HG03558 (cell line): ENCODE data around the gene UPF2.
A peak's percentile ranks its signal among the peaks of the same experiment; 100 is the strongest.
"Not testable (repeated sequence)": the region's sequence is repeated elsewhere in the genome, so short reads cannot be mapped to it uniquely, and the experiment has no call there.

Experiments used
- ATAC-seq: cut with Tn5 transposase; IDR thresholded peaks from one replicate; pipeline ENCODE4 v1.9.1; 2021; ENCODE audit warnings: moderate number of reproducible peaks; ENCODE audit not compliant: unreplicated experiment; ENCODE audit errors: extremely low read depth

The UPF2 gene

GRCh38 chr10:12042797-12043651 lies at the start of gene UPF2:
TSS of gene UPF2 (minus strand) at chr10:12042809. CDS start at chr10:12035423, 7,386 bp downstream.
- ATAC-seq = peak; percentile 27

GRCh38 chr10:12091421-12091820 lies 48.8 kb upstream of the UPF2 start:
- ATAC-seq = no peak

- ATAC-seq = no peak
Observed at GRCh38 chr10:12088919-12089318, 46.3 kb upstream of the UPF2 start.

- no peak for ATAC-seq
Observed at GRCh38 chr10:12081879-12082557, 39.4 kb upstream of the UPF2 start.

- no peak for ATAC-seq
Observed at GRCh38 chr10:12081470-12081869, 38.9 kb upstream of the UPF2 start.

GRCh38 chr10:12077580-12078180 lies 35.1 kb upstream of the UPF2 start:
- no peak for ATAC-seq

GRCh38 chr10:12073526-12073925 lies 30.9 kb upstream of the UPF2 start:
- no peak for ATAC-seq

- not testable (repeated sequence) for ATAC-seq
Observed at GRCh38 chr10:12071441-12071840, 28.8 kb upstream of the UPF2 start.

GRCh38 chr10:12068449-12069269 lies 26.1 kb upstream of the UPF2 start, which contains the start of gene DHTKD1:
TSS of gene DHTKD1 (plus strand) at chr10:12068954. CDS start at chr10:12069034, 80 bp downstream.
- peak; percentile 97 for ATAC-seq

- no peak for ATAC-seq
Observed at GRCh38 chr10:12067336-12067735, 24.7 kb upstream of the UPF2 start.

GRCh38 chr10:12063483-12063818 lies 20.8 kb upstream of the UPF2 start:
- ATAC-seq = no peak

- no peak for ATAC-seq
Observed at GRCh38 chr10:12062754-12063482, 20.3 kb upstream of the UPF2 start.

- ATAC-seq = no peak
Observed at GRCh38 chr10:12061124-12061523, 18.5 kb upstream of the UPF2 start.

GRCh38 chr10:12056748-12057147 lies 14.1 kb upstream of the UPF2 start:
- ATAC-seq = no peak

GRCh38 chr10:12055732-12056131 lies 13.1 kb upstream of the UPF2 start:
- ATAC-seq = no peak

GRCh38 chr10:12051241-12051640 lies 8.6 kb upstream of the UPF2 start:
- no peak for ATAC-seq

GRCh38 chr10:12050528-12050927 lies 7.9 kb upstream of the UPF2 start:
- ATAC-seq = no peak

GRCh38 chr10:12048547-12048946 lies 5.9 kb upstream of the UPF2 start:
- no peak for ATAC-seq

- no peak for ATAC-seq
Observed at GRCh38 chr10:12045596-12045995, 3.0 kb upstream of the UPF2 start.

- ATAC-seq = no peak
Observed at GRCh38 chr10:12042409-12042796, 206 bp downstream of the UPF2 start.
